ENCODE data around the gene PLA2G3.

DNA sequence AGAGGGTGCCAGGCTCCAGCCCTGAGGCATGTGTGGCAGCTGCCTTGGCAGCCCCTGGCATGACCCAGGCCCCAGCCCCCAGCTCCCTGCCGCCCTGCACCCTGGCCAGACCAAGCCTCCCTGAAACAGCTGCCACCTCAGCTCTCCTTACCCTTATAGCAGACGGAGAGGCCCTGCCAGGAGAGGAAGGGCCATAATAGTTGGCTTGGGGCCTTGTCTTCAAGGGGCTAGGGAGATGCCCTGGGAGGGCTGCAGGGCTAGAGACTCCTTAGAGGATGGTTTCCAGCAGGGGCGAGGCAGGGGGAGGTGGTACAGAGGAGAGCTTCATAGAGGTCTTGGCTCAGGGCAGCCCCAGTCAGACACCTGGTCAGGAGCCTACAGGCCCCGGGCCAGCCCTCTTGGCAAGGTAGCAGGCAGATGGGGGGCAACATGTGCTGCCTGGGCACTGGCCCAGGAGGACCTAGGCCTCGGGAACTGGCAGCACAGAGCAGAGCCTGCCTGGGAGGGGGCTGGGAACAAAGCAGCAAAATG, 46.2 kb downstream of the PLA2G3 start:
- peak in 2 of 4 donors; percentile 3 to 64 for TF ChIP-seq EP300 (IDR thresholded peaks at IDR 0.05)
- TF ChIP-seq, protein P1, sequence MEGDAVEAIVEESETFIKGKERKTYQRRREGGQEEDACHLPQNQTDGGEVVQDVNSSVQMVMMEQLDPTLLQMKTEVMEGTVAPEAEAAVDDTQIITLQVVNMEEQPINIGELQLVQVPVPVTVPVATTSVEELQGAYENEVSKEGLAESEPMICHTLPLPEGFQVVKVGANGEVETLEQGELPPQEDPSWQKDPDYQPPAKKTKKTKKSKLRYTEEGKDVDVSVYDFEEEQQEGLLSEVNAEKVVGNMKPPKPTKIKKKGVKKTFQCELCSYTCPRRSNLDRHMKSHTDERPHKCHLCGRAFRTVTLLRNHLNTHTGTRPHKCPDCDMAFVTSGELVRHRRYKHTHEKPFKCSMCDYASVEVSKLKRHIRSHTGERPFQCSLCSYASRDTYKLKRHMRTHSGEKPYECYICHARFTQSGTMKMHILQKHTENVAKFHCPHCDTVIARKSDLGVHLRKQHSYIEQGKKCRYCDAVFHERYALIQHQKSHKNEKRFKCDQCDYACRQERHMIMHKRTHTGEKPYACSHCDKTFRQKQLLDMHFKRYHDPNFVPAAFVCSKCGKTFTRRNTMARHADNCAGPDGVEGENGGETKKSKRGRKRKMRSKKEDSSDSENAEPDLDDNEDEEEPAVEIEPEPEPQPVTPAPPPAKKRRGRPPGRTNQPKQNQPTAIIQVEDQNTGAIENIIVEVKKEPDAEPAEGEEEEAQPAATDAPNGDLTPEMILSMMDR (IDR thresholded peaks at IDR 0.05) = no peak
- no peak for TF ChIP-seq POLR2A (IDR thresholded peaks at IDR 0.05)
- TF ChIP-seq POLR2AphosphoS5 (IDR thresholded peaks at IDR 0.05) = peak in 3 of 4 donors; percentile 39 to 56 (median 51)
